SK-N-SH (cell line): Measurements from ENCODE around the gene C1QTNF5. TPM values are rescaled to one million over a fixed set of nuclear protein-coding genes. Genes with fewer than 3 reads are reported as not detected.

Experiments used
- CTCF ChIA-PET: fragments of 300-600, 350-600 bp; formaldehyde crosslinking; extraction: SDS; loops from one replicate; lab custom pipeline; 2021; lab: Yijun Ruan, JAX
- POLR2A ChIA-PET: fragments of 350-600 bp; sonication (Branson Sonifier 250); formaldehyde crosslinking; extraction: SDS; loops from one replicate; lab custom pipeline; 2020; ENCODE audit warnings: antibody characterized with exemption, inconsistent platforms; lab: Yijun Ruan, JAX
- DNase-seq: peaks from one replicate; pipeline ENCODE4 v3.0.0; 2012
- H2AFZ ChIP-seq: fragments of 200-600 bp; sonication (generic); 2 replicates; pipeline ENCODE4 v1.8.1; 2016; ENCODE audit warnings: antibody characterized with exemption, mild to moderate bottlenecking, low read depth
- H3F3A ChIP-seq: fragments of 200-600 bp; sonication (generic); replicated peaks from 2 replicates; pipeline ENCODE3; 2016; ENCODE audit warnings: antibody characterized with exemption, mild to moderate bottlenecking; ENCODE audit not compliant: insufficient read depth
- H3K27ac ChIP-seq, 2 experiments: fragments of 200-500 bp in 1 of 2; fragments of 200-600 bp in 1 of 2; sonication (Bioruptor generic) in 1 of 2; sonication (generic), shearing (Covaris generic) in 1 of 2; 2 replicates each; pipeline versions ENCODE4 v1.5.1 to v1.6.1; 2014 to 2016; ENCODE audit warnings: low read depth in 2 of 2, inconsistent platforms in 1 of 2, low read length in 1 of 2, mild to moderate bottlenecking in 1 of 2, mixed read lengths in 1 of 2
- H3K27me3 ChIP-seq: fragments of 200-600 bp; sonication (generic), shearing (Covaris generic); 2 replicates; pipeline ENCODE4 v1.6.1; 2016; ENCODE audit warnings: mixed run types; ENCODE audit not compliant: insufficient read depth
- H3K36me3 ChIP-seq, 2 experiments: fragments of 200-500 bp in 1 of 2; fragments of 200-600 bp in 1 of 2; sonication (Bioruptor generic) in 1 of 2; sonication (generic) in 1 of 2; replicated peaks in 1 of 2; 2 replicates each; pipeline versions ENCODE3 to v1.5.1; 2014 to 2016; ENCODE audit warnings: low read length in 1 of 2, mild to moderate bottlenecking in 1 of 2; ENCODE audit not compliant: insufficient read depth in 2 of 2, control insufficient read depth in 1 of 2
- H3K4me1 ChIP-seq, 2 experiments: fragments of 200-500 bp in 1 of 2; fragments of 200-600 bp in 1 of 2; sonication (Bioruptor generic) in 1 of 2; sonication (generic), shearing (Covaris generic) in 1 of 2; 2 replicates each; pipeline versions ENCODE4 v1.5.1 to v1.6.1; 2014 to 2016; ENCODE audit warnings: low read depth in 1 of 2, low read length in 1 of 2, mixed run types in 1 of 2; ENCODE audit not compliant: insufficient read depth in 2 of 2, control insufficient read depth in 1 of 2
- H3K4me2 ChIP-seq: fragments of 200-600 bp; sonication (generic), shearing (Covaris generic); 2 replicates; pipeline ENCODE4 v1.6.1; 2017; ENCODE audit warnings: mixed run types
- H3K4me3 ChIP-seq, 2 experiments: fragments of 200-500 bp in 1 of 2; fragments of 200-600 bp in 1 of 2; sonication (Bioruptor generic) in 1 of 2; sonication (generic), shearing (Covaris generic) in 1 of 2; 2 replicates each; pipeline versions ENCODE4 v1.5.1 to v1.8.1; 2014 to 2016; ENCODE audit warnings: low read depth in 2 of 2, inconsistent platforms in 1 of 2, low read length in 1 of 2, mild to moderate bottlenecking in 1 of 2, mixed read lengths in 1 of 2, moderate library complexity in 1 of 2
- H3K79me2 ChIP-seq: fragments of 200-600 bp; sonication (generic); 2 replicates; pipeline ENCODE4 v1.8.1; 2017; ENCODE audit warnings: mild to moderate bottlenecking; ENCODE audit not compliant: insufficient read depth
- H3K9ac ChIP-seq: fragments of 200-600 bp; sonication (generic); 2 replicates; pipeline ENCODE4 v1.6.1; 2017; ENCODE audit warnings: mixed run types
- H3K9me2 ChIP-seq: fragments of 200-600 bp; sonication (generic); 2 replicates; pipeline ENCODE4 v1.6.1; 2017; ENCODE audit warnings: mixed run types
- H3K9me3 ChIP-seq: fragments of 200-600 bp; sonication (generic); 2 replicates; pipeline ENCODE4 v1.6.1; 2017; ENCODE audit warnings: mixed run types, mild to moderate bottlenecking, moderate library complexity
- H4K20me1 ChIP-seq: fragments of 200-600 bp; sonication (generic); 2 replicates; pipeline ENCODE4 v1.6.1; 2017; ENCODE audit warnings: mild to moderate bottlenecking, mixed run types; ENCODE audit not compliant: insufficient read depth
- CHD2 ChIP-seq: fragments of 150-350 bp; IDR thresholded peaks from 2 replicates; pipeline ENCODE4 v1.6.1; 2018; ENCODE audit warnings: low read length; ENCODE audit not compliant: partially characterized antibody
- CTCF ChIP-seq: fragments of 200-600 bp; sonication (generic); IDR thresholded peaks from 2 replicates; pipeline ENCODE4 v1.6.1; 2017; ENCODE audit warnings: antibody characterized with exemption, mild to moderate bottlenecking, moderate library complexity
- ELF1 ChIP-seq: IDR thresholded peaks from 2 replicates; pipeline ENCODE4 v1.4.0; 2012
- GATA2 ChIP-seq: sonication (generic); formaldehyde crosslinking; IDR thresholded peaks from 2 replicates; pipeline ENCODE4 v1.5.0; 2020; ENCODE audit warnings: mild to moderate bottlenecking, missing genetic modification reagents
- MAX ChIP-seq: IDR thresholded peaks from 2 replicates; pipeline ENCODE4 v1.4.0; 2012; ENCODE audit warnings: low read depth
- NFIC ChIP-seq: IDR thresholded peaks from 2 replicates; pipeline ENCODE4 v1.4.0; 2012; ENCODE audit warnings: borderline replicate concordance
- NRF1 ChIP-seq: IDR thresholded peaks from 2 replicates; pipeline ENCODE4 v1.6.1; 2012; ENCODE audit warnings: low read depth, mild to moderate bottlenecking, low read length
- RAD21 ChIP-seq: IDR thresholded peaks from 2 replicates; pipeline ENCODE4 v1.6.1; 2012; ENCODE audit warnings: mild to moderate bottlenecking, low read length
- RFX5 ChIP-seq: IDR thresholded peaks from 2 replicates; pipeline ENCODE4 v1.6.1; 2012; ENCODE audit warnings: mild to moderate bottlenecking, improper control_type of control experiment, low read length
- TAF1 ChIP-seq: IDR thresholded peaks from 2 replicates; pipeline ENCODE4 v1.6.1; 2012; ENCODE audit warnings: low read depth, mild to moderate bottlenecking, low read length, moderate library complexity, borderline replicate concordance
- TEAD4 ChIP-seq: IDR thresholded peaks from 2 replicates; pipeline ENCODE4 v1.4.0; 2012; ENCODE audit warnings: mild to moderate bottlenecking, borderline replicate concordance; ENCODE audit not compliant: insufficient read depth
- USF2 ChIP-seq: fragments of 150-350 bp; IDR thresholded peaks from 2 replicates; pipeline ENCODE4 v1.6.1; 2017; ENCODE audit warnings: antibody characterized with exemption, low read length, low read depth, borderline replicate concordance
- ZBTB33 ChIP-seq: IDR thresholded peaks from 2 replicates; pipeline ENCODE4 v1.4.0; 2012; ENCODE audit warnings: low read depth, borderline replicate concordance
- WGBS: methylation state at CpG from one replicate; pipeline ENCODE4 v1.1.6; 2017; ENCODE audit warnings: low lambda C conversion rate; 5-methylcytosine and 5-hydroxymethylcytosine counted together
- polyA plus RNA-seq, 3 experiments: library from polyadenylated mRNA; depleted of rRNA; stranded (reverse); fragments of >200 nt; gene quantifications; 2 replicates each; pipeline ENCODE4 v1.2.3, GENCODE V29; 2012

The C1QTNF5 gene
- polyA plus RNA-seq, 1 of the 3 experiments (the other 2 are of a cell fraction) = 0.71 TPM

GRCh38 chr11:119335655-119336543, 4.8 kb downstream of the C1QTNF5 start (continued):
- TF ChIP-seq ZBTB33 = no peak
- TF ChIP-seq, all 33 proteins: peak for 0

- no peaks in the 10 kb centered on the region for H3K9me2 ChIP-seq
- H3K9me3 ChIP-seq = no peaks in the 10 kb centered on the region
- CTCF ChIA-PET = interaction anchor here (0.8 to 5.2 kb wide), 6 partner anchors 8 to 129 kb away, joined by 3 to 45 read pairs (median 6); partner anchors contain the start of gene CBL
- H3K4me2 ChIP-seq = peak overlapping the region; percentile 95
- H3K27me3 ChIP-seq = no peaks in the 10 kb centered on the region
- H3F3A ChIP-seq = peaks cover 6% of the 10 kb centered on the region
- H3K79me2 ChIP-seq = peaks cover 31% of the 10 kb centered on the region
- WGBS = 34% methylated on average over 9 of the region's 15 CpGs
- H2AFZ ChIP-seq = no peak overlapping the region
- peak overlapping the region in 1 of 2 experiments; percentile 48; a peak in 1 of 4 replicates for H3K27ac ChIP-seq
- H3K4me3 ChIP-seq = peak overlapping the region; percentile 84 to 96
- H3K4me1 ChIP-seq = peaks cover 16 to 41% of the 10 kb centered on the region in 2 experiments; a peak in 3 of 4 replicates
- no peak for TF ChIP-seq CHD2
- no peak for TF ChIP-seq USF2
- no peak for TF ChIP-seq MAX
- no peak for TF ChIP-seq RFX5
- TF ChIP-seq GATA2 (CRISPR knock-in tag) = no peak
- no peak for TF ChIP-seq RAD21
- TF ChIP-seq TAF1 = no peak
- no peak for TF ChIP-seq NRF1
- no peak for TF ChIP-seq ELF1
- TF ChIP-seq NFIC = no peak
- no peak for TF ChIP-seq ZBTB33
- no peak for TF ChIP-seq TEAD4
- no peak for TF ChIP-seq CTCF
- H4K20me1 ChIP-seq = no peaks in the 10 kb centered on the region
- H3K9ac ChIP-seq = peak overlapping the region; percentile 73
- H3K36me3 ChIP-seq = peaks cover 0 to 12% of the 10 kb centered on the region in 2 experiments
- POLR2A ChIA-PET = no interaction called here
- no peak for DNase-seq
These were observed 5.5 kb downstream of the C1QTNF5 start for GRCh38 chr11:119335091-119335654.
